ENCODE results near the gene SBNO2. TPM values are rescaled to one million over a fixed set of nuclear protein-coding genes. Genes with fewer than 3 reads are reported as not detected.
"Not testable (repeated sequence)": the region's sequence is repeated elsewhere in the genome, so short reads cannot be mapped to it uniquely, and the experiment has no call there.

SBNO2 gene
- total RNA-seq, 1 donor from 2014 or later, result 63.2 TPM

DNA sequence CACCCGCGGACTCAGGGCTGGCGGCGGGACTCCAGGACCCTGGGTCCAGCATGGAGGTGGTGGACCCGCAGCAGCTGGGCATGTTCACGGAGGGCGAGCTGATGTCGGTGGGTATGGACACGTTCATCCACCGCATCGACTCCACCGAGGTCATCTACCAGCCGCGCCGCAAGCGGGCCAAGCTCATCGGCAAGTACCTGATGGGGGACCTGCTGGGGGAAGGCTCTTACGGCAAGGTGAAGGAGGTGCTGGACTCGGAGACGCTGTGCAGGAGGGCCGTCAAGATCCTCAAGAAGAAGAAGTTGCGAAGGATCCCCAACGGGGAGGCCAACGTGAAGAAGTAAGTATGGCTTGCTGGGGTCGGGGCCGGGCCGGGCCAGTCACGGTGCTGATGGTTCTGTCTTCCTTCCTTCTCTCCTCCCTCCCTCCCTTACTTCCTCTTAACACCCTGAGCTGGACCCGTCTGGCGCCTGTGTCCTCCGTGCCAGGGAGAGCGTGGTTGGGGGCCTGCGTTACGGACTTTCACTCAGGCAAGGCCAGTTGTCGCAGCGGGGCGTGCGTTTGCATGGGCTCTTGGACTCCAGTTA is 32.9 kb upstream of the SBNO2 start:
- intact Hi-C loops (cut with micrococcal nuclease), result no loop called here

DNA sequence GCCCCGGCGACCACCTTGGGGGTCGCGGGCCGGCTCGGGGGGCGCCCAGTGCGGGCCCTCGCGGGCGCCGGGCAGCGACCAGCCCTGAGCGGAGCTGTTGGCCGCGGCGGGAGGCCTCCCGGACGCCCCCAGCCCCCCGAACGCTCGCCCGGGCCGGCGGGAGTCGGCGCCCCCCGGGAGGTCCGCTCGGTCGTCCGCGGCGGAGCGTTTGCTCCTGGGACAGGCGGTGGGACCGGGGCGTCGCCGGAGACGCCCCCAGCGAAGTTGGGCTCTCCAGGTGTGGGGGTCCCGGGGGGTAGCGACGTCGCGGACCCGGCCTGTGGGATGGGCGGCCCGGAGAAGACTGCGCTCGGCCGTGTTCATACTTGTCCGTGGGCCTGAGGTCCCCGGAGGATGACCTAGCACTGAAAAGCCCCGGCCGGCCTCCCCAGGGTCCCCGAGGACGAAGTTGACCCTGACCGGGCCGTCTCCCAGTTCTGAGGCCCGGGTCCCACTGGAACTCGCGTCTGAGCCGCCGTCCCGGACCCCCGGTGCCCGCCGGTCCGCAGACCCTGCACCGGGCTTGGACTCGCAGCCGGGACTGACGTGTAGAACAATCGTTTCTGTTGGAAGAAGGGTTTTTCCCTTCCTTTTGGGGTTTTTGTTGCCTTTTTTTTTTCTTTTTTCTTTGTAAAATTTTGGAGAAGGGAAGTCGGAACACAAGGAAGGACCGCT is 32.2 kb upstream of the SBNO2 start:
- intact Hi-C loops (cut with micrococcal nuclease), result no loop called here

DNA sequence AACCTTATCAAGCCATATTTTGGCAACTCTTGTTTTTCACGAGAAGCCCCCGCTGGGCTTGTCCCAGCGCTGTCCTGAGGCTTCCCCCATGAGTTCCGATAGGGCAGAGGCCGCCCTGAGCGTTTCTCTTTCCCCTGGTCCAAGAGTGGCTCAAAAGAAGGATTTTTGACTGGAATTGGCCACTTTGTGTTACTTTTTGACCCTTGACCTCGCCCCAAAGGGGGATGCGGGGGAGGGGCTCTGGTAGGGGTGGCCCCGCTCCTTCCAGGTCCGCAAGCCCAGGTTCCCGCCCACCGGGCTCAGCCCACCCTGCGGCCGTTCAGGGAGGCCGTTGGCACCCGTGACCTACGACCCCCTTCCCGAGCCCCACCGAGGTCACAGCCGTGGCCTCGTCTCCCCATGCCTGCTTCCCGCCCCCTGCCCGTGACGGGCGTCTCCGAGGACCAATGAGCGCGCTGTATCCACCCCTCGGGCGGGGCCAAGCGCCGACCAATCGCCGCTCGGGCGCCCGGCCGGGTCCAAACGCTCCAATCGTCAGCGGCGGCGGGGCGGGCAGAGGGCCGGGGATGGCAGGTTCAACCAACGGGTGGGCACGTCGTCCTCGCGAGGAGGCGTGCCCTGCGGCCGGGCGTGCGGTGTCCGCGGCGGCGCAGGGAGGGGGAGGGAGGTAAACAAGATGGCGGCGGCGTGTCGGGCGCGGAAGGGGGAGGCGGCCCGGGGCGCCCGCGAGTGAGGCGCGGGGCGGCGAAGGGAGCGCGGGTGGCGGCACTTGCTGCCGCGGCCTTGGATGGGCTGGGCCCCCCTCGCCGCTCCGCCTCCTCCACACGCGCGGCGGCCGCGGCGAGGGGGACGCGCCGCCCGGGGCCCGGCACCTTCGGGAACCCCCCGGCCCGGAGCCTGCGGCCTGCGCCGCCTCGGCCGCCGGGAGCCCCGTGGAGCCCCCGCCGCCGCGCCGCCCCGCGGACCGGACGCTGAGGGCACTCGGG is 31.3 kb upstream of the SBNO2 start, which contains the start of gene STK11:
Gene STK11 (plus strand): TSS at position 665 of the 986 bp plus-strand sequence. CDS start 1,136 bp downstream, outside the sequence.
- intact Hi-C loops (cut with micrococcal nuclease), result loop anchor here (1.0 kb wide), 1 partner anchor 184 kb away; the partner anchor contains the start of genes RNU6-2 and TMEM259

DNA sequence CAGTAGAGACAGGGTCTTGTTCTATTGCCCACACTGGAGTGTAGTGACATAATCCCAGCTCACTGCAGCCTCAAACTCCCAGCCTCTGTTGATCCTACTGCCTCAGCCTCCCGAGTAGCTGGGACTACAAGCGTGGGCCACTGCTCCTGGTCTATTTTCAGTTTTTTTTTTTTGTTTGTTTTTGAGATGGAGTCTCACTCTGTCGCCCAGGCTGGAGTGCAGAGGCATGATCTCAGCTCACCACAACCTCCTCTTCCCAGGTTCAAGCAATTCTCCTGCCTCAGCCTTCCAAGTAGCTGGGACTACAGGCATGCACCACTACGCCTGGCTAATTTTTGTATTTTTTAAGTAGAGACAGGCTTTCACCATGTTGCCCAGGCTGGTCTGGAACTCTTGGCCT is 26.5 kb upstream of the SBNO2 start:
- intact Hi-C loops (cut with micrococcal nuclease), result not testable (repeated sequence)

DNA sequence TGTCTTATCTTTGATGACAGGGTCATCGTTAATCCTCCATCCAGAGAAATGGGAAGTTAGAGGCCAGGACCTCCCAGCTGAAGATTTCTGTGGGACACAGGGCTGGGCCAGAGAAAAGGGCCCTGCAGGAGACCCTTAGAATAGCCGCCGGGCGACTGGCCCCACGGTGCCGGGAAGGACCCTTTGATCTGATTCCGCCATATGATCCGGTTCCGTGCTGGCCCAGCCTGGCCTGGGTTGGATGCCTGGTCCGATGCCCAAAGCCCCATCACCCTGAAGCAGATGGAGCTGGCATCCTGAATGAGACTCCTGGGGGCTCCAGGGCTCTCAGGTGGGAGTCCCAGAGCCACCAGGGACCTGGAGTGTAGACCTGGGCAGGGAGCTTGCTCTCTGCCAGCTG is 25.5 kb upstream of the SBNO2 start:
- intact Hi-C loops (cut with micrococcal nuclease), result no loop called here

DNA sequence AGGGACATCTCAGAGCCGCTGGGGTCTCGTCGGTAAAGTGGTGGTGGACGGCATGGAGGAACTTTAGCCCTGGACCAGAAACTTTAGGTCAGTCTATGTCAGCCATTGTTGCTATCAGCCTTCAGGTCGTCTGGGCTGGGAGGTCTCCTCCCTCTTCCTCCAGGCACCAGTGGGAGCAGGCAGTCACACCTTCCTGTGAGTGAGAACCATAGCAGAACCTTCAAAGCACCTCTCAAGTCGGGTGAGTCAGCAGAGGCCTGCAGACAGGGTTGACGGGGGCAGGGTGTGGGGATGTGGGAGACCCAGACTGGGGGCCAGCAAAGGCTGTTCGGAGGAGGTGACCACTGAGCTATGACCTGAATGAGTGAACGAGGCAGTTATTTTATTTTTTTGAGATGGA is 15.4 kb upstream of the SBNO2 start:
- intact Hi-C loops (cut with micrococcal nuclease), result no loop called here

DNA sequence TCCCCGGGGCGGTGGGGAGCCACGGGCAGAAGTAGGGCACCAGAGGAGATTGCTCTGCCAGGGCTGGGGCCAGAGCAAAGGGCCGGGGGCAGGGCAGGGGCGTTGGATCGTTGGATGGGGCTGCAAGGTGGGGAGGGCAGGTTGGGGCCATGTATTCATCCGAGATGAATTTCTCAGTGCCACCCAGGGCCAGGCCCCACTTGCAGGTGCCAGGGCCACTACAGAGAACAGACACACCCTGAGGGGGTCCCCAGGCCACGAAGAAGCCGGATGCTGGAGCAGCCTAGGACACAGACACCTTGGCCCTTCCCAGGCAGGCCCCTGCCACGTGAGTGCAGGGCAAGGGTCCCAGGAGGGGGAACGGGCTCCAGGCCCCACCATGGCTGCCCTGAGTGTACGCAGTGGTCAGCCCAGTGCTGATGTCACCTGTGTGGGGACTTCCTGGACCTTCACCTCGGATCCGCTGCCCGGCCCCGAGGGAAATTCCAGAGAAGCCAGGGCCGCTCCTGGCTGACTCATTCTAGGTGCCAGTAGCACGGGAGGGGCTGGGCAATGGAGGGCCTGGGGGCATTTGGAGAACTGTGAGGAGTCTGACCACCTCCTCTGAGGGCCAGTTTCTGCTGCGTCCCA is 9.6 kb upstream of the SBNO2 start:
- intact Hi-C loops (cut with micrococcal nuclease), result no loop called here

DNA sequence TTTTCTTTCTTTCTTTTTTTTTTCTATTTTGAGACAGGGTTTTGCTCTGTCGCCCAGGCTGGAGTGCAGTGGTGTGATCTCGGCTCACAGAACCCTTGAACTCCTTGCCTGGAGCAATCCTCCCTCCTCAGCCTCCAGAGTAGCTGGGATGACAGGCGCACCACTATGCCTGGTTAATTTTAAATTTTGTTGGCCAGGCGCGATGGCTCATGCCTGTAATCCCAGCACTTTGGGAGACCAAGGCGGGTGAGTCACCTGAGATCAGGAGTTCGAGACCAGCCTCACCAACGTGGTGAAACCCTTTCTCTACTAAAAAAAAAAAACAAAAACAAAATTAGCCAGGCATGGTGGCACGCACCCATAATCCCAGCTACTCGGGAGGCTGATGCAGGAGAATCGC is 8.7 kb upstream of the SBNO2 start:
- intact Hi-C loops (cut with micrococcal nuclease), result no loop called here

DNA sequence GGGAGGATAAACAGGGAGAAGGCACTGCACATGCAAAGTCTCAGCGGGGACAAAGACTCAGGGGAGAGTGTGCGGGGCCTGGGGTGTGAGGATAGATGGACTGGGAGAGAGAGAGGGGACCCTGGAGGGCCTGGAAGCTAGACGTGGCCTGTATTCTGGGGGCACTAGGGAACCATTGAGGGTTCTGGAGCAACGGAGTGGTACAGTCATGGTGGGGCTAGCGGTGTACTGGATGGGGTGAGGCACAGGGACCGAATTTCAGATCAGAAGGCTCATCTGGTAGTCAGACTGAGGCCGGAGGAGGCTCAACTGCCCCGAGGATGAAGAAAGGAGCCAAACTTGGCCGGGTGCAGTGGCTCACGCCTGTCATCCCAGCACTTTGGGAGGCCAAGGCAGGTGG is 8.0 kb upstream of the SBNO2 start:
- intact Hi-C loops (cut with micrococcal nuclease), result no loop called here

DNA sequence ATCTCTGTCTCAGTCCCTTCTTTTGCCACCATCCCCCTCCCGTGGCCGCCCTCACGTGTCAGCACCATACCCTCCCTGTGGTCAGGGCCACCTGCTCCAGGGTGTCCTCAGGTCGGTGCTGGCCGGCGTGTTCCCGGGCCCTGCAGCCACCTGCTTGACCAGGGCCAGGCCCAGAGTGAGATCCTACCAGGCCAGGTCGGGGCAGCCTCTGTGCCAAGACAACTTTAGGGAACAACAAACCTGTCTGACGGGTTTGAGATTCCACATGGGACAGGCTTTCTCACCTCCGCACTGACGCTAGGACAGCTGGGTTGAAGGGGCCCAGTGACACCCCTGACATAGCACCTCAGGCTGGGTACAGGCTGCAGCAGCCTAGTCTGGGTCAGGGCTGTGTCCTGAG is 7.5 kb upstream of the SBNO2 start:
- intact Hi-C loops (cut with micrococcal nuclease), result no loop called here

DNA sequence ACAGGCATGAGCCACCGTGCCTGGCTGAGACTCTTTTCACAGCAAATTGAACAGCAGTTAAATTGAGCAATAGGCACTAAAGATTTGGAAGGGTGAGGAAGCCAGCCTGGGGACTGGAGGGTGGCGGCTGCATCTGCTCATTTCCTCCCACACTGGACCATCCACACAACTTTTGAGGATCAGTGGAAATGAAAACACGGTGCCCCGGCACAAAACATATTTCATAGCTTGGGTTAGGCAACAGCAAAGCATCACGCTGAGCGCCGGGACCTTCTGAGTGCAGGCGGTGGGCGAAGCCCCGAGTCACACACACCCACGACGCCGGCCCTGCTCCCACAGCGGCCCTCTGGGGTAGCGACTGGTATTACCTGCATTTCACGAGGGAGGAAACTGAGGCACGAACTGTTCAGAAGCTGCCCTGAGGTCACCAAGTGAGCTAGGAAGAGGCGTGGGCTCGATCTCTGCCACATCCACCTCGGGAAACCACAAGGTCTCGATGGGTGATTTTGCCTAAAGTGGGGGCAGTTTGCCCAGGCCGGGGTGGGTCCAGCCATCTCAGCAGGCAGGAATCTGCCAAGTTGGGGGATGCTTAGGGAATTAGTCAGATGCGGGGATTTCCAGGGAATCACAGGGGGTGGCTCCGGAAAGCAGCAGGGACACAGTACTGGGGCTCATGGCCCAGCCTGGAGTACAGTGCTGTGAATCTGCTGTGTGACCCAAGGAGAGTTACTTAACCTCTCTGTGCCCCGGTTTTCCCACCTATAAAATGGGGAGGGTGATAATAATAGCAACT is 3.5 kb upstream of the SBNO2 start:
- intact Hi-C loops (cut with micrococcal nuclease), result no loop called here

DNA sequence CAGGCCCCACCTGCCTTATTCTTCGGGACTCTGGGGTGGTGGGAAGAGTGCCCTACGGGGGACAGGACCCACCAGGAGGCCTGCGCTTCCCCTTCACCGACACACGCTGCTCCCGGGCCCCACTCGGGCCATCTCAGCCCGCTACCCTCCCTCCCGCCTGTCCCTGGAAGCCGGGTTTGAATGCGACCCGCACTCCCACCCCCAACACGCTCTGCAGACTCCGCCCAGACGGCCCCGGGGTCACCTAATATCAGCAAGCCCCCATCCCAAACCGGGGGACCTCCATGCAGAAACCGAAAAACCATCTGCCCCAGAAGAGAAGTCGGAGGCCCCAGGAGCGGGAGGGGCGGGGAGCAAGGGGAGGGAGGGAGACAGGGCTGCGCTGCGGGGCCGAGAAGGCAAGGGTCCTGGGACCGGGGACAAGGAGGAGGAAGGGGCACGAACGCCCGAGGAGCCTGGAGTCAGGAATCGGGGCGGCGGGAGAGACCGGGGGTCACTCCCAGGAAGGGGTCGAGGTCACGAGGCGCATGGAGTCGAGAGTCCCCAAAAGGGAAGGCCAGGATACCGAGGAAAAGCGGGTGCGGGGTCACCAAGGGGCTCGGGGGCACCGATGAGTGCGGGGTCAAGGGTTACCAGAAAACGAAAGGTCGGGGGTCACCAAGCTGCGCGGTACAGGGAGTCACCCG is 766 bp downstream of the SBNO2 start:
- intact Hi-C loops (cut with micrococcal nuclease), result loop anchor here (5.0 kb wide), 1 partner anchor 41 kb away; no protein-coding TSS in a partner anchor

DNA sequence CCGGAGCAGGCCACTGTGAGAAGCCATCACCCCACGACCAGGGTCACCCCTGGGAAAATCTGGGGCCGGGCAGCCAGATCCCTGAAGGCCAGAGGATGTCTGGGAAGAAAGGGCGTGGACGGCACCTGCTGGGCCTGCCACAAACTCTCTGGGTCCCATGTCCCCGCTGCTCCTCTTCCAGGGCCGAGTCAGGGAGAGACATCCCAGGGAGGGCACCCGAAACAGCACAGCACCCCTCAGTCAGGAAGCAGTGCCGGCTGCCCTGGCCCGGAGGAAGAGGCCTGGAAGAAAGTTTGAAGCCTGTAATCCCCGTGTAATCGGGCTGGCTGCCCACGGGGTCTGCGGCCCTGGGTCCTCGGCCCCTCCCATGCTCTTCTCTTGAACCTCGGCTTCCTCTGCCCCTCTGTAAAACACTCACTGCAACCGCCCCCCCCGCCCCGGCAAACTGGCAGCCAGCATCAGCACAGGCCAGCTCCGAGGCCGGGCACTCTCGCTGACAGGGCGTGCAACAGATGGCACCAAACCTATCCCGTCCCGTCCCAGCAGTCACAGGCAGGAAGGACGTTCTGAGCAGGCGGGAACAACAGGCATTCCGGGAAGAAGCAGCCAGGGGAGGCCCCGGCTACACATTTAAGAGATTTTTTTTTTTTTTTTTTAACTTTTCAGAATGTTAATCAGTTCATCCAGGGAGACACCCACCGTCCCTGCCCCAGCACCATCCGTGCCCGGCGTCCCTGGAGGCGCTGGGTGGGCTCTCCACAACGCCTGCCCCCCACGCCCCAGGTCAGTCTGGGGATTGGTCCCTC is 1.5 kb downstream of the SBNO2 start:
- intact Hi-C loops (cut with micrococcal nuclease), result loop anchor here (5.0 kb wide), 1 partner anchor 40 kb away; no protein-coding TSS in a partner anchor

DNA sequence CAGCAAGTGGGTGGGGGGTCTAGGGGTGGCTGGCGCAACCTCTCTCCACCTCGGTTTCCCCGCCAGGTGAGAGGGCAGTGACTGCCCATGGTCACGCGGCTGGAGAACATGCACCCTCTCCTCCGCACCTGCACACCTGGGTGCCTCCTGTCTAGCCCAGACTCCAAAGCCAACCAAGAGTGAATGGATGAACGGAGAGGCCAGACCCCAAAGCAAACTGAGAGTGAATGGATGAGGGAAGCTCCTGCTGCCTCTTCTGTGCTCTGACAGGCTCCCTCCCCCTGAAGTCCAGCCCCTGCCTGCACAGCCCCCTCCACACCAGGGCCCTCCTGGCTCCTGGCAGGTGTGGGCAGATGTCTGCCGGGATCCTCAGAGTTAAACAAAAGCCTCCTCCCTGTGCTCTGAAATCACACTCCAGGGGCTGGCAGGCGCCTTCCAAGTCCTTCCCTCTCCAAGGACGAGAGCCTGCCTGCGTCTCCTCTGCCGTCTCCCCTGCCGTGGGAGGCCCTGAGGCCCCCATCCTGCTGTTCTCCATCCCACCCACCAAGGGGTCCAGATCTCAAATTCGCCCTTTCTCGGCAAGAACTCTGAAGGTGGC is 2.2 kb downstream of the SBNO2 start:
- intact Hi-C loops (cut with micrococcal nuclease), result loop anchor here (5.0 kb wide), 1 partner anchor 40 kb away; no protein-coding TSS in a partner anchor

DNA sequence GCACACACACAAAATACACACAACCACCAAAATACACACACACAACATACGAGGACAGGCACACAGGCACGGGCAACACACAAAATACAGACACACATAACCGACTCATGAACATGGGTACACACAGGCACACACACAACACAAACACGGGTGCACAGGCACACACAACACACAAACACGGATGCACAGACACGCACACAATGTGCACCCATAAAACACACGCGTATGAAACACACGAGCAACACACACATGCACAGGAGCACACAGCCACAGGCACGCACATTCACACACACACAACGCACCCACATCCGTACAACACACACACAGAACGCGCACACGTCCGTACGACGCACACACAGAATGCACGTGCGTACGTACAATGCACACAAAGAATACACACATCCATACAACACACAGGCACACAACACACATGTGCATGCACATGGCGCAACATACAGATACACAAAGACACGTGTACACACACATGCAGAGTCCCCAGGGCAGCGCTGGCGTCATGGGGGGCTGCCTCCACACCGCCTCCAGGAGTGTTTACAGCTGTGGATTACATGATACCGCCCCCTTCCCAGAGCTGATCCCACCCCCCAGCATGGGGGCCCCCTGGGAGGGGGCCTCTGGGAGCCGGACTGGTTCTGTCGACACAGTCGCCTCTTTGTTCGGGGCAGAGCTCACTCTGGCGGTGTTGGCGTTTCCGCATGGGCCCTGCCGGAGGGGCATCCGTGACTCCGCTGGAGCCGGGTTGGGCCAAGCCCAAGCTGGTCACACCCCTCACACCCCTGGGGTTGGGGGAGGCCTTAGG is 2.9 kb downstream of the SBNO2 start:
- intact Hi-C loops (cut with micrococcal nuclease), result loop anchor here (5.0 kb wide), 1 partner anchor 39 kb away; no protein-coding TSS in a partner anchor

DNA sequence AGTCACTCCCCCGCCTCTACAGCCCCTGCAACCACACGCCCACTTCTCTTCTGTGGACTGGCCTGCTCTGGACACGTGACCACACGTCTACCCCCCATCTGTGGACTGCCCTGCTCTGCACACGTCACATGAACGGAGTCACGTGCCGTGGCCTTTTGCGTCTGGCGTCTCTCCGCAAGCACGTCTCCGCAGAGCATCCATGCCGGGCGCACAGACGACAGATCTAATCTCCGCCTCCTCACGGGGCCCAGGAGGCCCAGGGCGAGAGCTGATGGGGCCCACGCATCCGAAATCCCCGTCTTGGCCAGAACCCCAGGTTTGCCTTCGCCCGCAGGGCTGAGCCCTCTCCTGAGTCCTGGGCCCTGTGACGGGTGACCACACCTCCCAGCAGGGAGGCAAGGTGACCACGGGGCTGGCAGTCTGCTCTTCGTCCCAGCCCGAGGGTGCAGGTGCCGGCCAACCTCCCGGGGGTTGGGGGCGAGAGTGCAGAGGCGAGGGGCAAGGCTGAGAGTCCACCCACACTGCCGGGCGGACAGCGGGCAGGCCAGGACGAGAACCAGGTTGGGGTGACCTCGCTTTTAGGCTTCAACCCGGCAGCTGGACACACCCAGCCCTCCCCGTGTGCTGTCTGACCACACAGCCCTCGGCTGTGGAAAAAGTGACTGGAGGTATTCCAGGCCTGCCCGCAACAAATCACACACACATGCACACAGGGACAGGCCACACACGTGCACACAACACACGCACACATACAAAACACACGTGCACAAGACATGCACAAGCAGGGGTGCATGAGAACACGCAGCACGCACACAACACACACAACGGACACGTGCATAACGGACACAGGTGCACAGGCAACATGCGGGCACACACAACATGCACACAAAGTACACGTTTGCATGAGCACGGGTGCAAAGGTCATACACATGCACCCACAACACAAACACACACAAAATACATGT is 3.9 kb downstream of the SBNO2 start:
- intact Hi-C loops (cut with micrococcal nuclease), result loop anchor here (5.0 kb wide), 1 partner anchor 38 kb away; no protein-coding TSS in a partner anchor

Data from T-helper 2 cell treated with Interferon-gamma antibody and Interleukin-4, amounts not matched to agents 100 ng/mL and 5 ng/mL, for 36 hours (primary cell).